Measurements from ENCODE around the gene CBFA2T2.

DNA sequence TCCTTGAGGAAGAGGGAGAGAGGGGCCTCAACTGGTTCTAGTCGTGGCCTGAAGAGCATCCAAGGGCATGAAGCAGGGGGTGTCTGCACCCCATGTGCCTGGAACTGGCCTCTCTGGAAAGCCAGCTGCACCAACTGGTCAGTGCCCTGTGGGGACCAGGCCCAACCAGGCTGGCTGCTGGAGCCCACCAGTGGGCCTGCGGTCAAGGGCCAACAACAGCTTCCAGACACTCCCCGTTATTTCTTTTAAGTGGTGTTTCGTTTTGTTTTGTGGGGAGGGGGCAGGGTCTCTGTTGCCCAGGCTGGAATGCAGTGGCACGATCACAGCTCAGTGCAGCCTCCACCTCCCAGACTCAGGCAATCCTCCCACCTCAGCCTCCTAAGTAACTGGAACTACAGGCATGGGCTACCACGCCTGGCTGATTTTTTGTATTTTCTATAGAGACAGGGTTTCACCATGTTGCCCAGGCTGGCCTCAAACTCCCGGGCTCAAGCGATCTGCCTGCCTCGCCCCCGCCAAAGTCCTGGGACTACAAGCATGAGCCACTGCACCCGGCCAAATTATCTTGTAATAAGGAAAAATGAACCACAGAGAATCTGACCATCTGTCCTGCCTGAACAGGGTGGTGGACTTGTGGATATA lies 160.3 kb downstream of the CBFA2T2 start:
- TF ChIP-seq POLR2AphosphoS5 (IDR thresholded peaks at IDR 0.05) = no peak
- TF ChIP-seq, protein P1, sequence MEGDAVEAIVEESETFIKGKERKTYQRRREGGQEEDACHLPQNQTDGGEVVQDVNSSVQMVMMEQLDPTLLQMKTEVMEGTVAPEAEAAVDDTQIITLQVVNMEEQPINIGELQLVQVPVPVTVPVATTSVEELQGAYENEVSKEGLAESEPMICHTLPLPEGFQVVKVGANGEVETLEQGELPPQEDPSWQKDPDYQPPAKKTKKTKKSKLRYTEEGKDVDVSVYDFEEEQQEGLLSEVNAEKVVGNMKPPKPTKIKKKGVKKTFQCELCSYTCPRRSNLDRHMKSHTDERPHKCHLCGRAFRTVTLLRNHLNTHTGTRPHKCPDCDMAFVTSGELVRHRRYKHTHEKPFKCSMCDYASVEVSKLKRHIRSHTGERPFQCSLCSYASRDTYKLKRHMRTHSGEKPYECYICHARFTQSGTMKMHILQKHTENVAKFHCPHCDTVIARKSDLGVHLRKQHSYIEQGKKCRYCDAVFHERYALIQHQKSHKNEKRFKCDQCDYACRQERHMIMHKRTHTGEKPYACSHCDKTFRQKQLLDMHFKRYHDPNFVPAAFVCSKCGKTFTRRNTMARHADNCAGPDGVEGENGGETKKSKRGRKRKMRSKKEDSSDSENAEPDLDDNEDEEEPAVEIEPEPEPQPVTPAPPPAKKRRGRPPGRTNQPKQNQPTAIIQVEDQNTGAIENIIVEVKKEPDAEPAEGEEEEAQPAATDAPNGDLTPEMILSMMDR (IDR thresholded peaks at IDR 0.05) = no peak

Measured in stomach (tissue), 4 donors.